Esophagus muscularis mucosa (tissue), 4 donors: ENCODE measurements around the gene CCNQ.

Experiments used
- EP300 ChIP-seq: sonication (generic); formaldehyde crosslinking; IDR thresholded peaks from one replicate; pipeline ENCODE4 v1.6.1; 2017; ENCODE audit warnings: antibody characterized with exemption
- POLR2AphosphoS5 ChIP-seq, 2 donors: sonication (generic); formaldehyde crosslinking; IDR thresholded peaks; one replicate each; pipeline ENCODE4 v1.6.1; 2017; ENCODE audit warnings: antibody characterized with exemption in 2 of 2
- TF ChIP-seq, protein P1 (sequence below), 3 experiments: fragments of 200-600 bp in 2 of 3; fragments of 450-650 bp in 1 of 3; sonication (generic) in 2 of 3; IDR thresholded peaks; one replicate each; pipeline ENCODE4 v1.5.1; 2017 to 2019; ENCODE audit warnings: antibody characterized with exemption in 3 of 3, mild to moderate bottlenecking in 2 of 3, moderate library complexity in 1 of 3

DNA sequence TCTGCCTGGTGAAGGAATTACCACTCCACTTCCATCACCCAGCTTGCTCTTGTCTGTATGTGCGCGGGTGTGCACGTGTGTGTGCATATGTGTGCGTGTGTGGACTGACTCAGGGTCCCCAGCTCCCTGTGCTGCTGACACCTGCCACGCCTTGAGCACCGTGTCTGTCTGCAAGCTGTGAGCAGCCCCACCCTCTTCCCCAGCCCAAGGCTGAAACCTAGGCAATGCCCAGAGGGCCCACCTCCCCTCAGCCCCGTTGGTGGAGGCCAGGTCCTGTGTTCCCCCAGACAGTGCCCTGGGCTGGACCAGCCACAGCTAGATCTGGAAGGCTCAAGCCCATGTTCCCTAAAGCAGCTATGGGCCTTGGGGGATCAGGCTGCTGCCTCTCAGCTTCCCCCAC, 2.0 kb upstream of the CCNQ start:
- TF ChIP-seq EP300: no peak
- TF ChIP-seq, protein P1, sequence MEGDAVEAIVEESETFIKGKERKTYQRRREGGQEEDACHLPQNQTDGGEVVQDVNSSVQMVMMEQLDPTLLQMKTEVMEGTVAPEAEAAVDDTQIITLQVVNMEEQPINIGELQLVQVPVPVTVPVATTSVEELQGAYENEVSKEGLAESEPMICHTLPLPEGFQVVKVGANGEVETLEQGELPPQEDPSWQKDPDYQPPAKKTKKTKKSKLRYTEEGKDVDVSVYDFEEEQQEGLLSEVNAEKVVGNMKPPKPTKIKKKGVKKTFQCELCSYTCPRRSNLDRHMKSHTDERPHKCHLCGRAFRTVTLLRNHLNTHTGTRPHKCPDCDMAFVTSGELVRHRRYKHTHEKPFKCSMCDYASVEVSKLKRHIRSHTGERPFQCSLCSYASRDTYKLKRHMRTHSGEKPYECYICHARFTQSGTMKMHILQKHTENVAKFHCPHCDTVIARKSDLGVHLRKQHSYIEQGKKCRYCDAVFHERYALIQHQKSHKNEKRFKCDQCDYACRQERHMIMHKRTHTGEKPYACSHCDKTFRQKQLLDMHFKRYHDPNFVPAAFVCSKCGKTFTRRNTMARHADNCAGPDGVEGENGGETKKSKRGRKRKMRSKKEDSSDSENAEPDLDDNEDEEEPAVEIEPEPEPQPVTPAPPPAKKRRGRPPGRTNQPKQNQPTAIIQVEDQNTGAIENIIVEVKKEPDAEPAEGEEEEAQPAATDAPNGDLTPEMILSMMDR (IDR thresholded peaks at IDR 0.05): no peak
- no peak for TF ChIP-seq POLR2AphosphoS5 (IDR thresholded peaks at IDR 0.05)
